Measurements from ENCODE around the gene CYTH4.

Gene CYTH4

DNA sequence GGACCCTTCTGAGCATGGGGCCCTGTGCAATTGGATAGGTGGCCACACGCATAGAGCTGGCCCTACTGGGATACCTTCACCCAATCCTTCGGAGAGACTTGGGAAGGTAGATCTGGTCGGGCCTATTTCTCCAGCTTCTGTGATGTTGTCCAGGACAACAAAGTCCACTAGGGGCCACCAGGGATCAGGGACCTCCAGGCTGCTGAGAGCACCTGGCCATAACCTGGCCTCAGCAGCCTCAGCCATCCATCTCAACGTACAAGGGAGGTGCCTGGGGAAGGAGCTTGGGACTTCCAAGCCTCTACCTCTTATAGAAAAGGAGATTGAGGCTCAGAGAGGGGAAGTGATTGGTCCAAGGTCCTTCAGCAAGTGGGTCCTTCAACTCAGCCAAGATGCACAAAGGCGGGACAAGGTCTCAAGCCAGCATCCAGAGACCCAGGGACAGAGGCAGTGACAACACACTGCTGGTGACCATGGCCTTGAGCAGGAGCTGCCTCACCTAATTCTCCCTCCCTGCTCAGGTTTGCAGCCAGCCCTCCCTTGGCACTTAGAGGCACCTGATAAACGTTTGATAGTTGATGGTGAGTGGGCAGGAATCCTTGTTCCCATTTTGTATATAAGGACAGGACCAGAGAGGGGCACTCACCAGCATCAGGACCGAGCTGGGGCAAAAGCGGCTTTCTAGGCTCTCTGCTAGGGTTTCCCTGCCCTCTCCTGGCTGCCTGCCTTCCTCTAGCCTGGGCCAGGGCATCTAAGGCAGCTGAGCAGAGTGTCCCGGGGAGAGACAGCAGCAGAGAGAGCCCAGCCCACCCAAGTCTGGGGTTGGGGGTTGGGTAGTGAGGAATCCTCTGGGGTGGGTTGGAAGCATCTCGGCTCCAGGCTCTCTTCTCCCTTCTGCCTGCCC lies 42.7 kb upstream of the CYTH4 start:
- H3K4me3 ChIP-seq = no peak overlapping the region
- H3K36me3 ChIP-seq (ENCODE audit: insufficient read depth, low read length) = no peaks in the 10 kb centered on the region
- no peak overlapping the region for H3K9ac ChIP-seq (ENCODE audit: insufficient read length)
- no peaks in the 10 kb centered on the region for H3K9me3 ChIP-seq (ENCODE audit: low read depth, low read length)
- no peak for DNase-seq (ENCODE audit: low read depth, low spot score)
- H3K27ac ChIP-seq = no peak overlapping the region
- TF ChIP-seq FOXP2 (optimal IDR thresholded peaks at IDR 0.05; ENCODE audit: control extremely low read depth, extremely low read length, insufficient read depth) = no peak
- no peak for TF ChIP-seq POLR2AphosphoS5 (IDR thresholded peaks at IDR 0.05; ENCODE audit: borderline replicate concordance, low read depth, low read length)
- no peak for TF ChIP-seq EZH2 (IDR thresholded peaks at IDR 0.05)

- TF ChIP-seq FOXP2 (optimal IDR thresholded peaks at IDR 0.05; ENCODE audit: control extremely low read depth, extremely low read length, insufficient read depth) = no peak
- TF ChIP-seq POLR2AphosphoS5 (IDR thresholded peaks at IDR 0.05; ENCODE audit: borderline replicate concordance, low read depth, low read length) = no peak
- no peak for TF ChIP-seq EZH2 (IDR thresholded peaks at IDR 0.05)
- no peak for DNase-seq (ENCODE audit: low read depth, low spot score)
- Histone ChIP-seq H3K9me3 (ENCODE audit: low read depth, low read length) (no peaks in the 10 kb centered on the region), H3K36me3 (ENCODE audit: insufficient read depth, low read length) (no peaks in the 10 kb centered on the region), H3K9ac (ENCODE audit: insufficient read length) (no peak overlapping the region), H3K4me3 (no peak overlapping the region), H3K27ac (no peak overlapping the region)
These were observed 41.9 kb upstream of the CYTH4 start for GRCh38 chr22:37240240-37240940.

DNA sequence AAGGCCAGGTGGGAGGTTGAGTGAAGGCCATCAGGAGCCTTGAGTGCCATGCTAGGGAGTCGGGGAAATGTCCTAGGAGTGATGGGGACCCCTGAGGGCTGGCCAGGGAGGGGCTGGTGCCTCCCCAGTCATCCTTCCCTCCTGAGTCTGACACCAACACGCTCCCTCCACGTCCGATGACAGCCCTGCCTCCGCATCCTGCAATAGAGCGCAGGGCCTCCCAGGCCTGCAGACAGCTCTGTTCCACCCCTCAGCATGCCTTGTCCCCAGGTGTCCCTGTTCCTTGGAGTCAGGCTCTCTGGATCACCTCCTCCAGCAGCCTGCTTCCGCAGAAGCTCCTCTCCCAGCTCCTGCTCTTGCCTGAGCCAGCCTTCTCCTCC lies 41.4 kb upstream of the CYTH4 start:
- no peak overlapping the region for H3K27ac ChIP-seq
- DNase-seq (ENCODE audit: low read depth, low spot score) = no peak
- H3K36me3 ChIP-seq (ENCODE audit: insufficient read depth, low read length) = no peaks in the 10 kb centered on the region
- H3K9me3 ChIP-seq (ENCODE audit: low read depth, low read length) = no peaks in the 10 kb centered on the region
- no peak overlapping the region for H3K9ac ChIP-seq (ENCODE audit: insufficient read length)
- no peak for TF ChIP-seq EZH2 (IDR thresholded peaks at IDR 0.05)
- no peak for TF ChIP-seq FOXP2 (optimal IDR thresholded peaks at IDR 0.05; ENCODE audit: control extremely low read depth, extremely low read length, insufficient read depth)
- no peak for TF ChIP-seq POLR2AphosphoS5 (IDR thresholded peaks at IDR 0.05; ENCODE audit: borderline replicate concordance, low read depth, low read length)
- no peak overlapping the region for H3K4me3 ChIP-seq

DNA sequence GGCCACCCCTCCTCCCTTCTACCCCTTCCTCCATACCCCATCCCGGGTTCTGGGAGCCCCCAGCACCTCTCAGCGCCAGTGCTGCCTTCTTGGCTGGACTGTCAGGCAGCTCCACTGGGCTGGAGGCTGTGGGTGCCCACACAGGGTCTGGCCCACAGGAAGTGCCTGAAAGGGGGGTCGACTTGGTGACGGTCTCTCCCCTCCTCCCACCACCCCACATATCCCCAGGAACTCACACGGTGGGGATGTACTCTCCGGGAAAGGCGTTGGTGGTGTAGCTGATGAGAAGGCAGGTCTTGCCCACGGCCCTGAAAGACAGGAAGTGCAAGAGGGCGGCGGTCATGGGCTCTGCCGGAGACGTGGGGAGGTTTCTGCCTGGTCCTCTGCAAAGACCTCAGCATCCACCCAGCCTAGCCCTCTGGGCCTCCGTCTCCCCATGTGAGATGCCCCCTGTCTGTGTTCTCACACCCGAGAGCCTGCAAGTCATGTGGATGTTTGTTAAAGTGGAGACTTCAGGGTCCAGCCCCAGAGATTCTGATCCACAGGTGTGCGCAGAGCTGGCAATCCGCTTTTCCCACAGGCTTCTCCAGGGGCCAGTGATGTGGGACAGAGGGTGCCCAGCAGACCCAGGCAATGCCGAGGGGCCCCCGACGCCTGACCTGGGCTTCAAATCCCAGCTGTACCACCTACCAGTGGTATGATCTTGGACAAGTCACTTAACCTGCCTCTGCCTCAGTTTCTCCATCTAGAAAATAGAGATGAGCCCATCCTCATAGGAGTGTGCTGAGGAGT lies 40.8 kb upstream of the CYTH4 start:
- Histone ChIP-seq H3K27ac (no peak overlapping the region), H3K9ac (ENCODE audit: insufficient read length) (no peak overlapping the region), H3K36me3 (ENCODE audit: insufficient read depth, low read length) (no peaks in the 10 kb centered on the region), H3K9me3 (ENCODE audit: low read depth, low read length) (no peaks in the 10 kb centered on the region), H3K4me3 (no peak overlapping the region)
- TF ChIP-seq POLR2AphosphoS5 (IDR thresholded peaks at IDR 0.05; ENCODE audit: borderline replicate concordance, low read depth, low read length) (no peak), FOXP2 (optimal IDR thresholded peaks at IDR 0.05; ENCODE audit: control extremely low read depth, extremely low read length, insufficient read depth) (no peak), EZH2 (IDR thresholded peaks at IDR 0.05) (no peak)
- DNase-seq (ENCODE audit: low read depth, low spot score) = no peak

- no peak overlapping the region for H3K4me3 ChIP-seq
- no peak overlapping the region for H3K27ac ChIP-seq
- no peak overlapping the region for H3K9ac ChIP-seq (ENCODE audit: insufficient read length)
- no peak for DNase-seq (ENCODE audit: low read depth, low spot score)
- H3K36me3 ChIP-seq (ENCODE audit: insufficient read depth, low read length) = no peaks in the 10 kb centered on the region
- H3K9me3 ChIP-seq (ENCODE audit: low read depth, low read length) = no peaks in the 10 kb centered on the region
- no peak for TF ChIP-seq EZH2 (IDR thresholded peaks at IDR 0.05)
- no peak for TF ChIP-seq FOXP2 (optimal IDR thresholded peaks at IDR 0.05; ENCODE audit: control extremely low read depth, extremely low read length, insufficient read depth)
- TF ChIP-seq POLR2AphosphoS5 (IDR thresholded peaks at IDR 0.05; ENCODE audit: borderline replicate concordance, low read depth, low read length) = no peak
These were observed 39.9 kb upstream of the CYTH4 start for GRCh38 chr22:37242395-37242918.

DNA sequence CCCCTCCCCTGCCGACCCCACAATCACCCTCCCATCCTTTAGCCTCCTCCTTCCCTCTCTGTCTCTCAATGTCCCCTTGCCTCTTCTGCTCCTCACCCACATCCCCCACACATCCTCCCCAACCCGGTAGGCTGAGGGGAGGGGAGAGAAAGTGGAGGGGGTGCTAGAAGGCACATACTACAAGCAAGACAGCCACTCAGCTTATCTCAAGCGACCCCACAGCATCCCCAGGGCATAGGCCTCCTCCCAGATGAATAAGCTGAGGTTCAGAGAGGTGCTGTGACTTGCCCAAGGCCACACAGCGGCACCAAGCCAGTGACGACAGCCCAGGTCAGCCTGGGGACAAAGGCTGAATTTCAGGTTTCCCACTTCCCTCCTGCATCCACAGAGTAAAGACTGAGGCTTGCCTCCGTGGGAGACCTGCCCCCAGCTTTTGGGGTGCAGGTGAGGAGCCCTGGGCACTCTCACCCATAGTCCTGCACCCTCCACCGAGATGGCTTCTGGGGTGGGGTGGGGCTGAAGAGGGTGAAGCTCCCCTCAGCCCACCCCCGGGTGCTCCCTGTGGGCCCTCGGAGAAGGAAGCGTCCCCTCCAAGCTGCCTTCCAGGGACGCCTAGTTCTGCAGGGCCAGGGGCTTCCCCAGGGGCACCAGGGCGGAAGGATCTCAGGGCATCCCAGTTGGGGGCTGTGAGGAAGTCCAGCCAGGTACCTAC lies 38.8 kb upstream of the CYTH4 start:
- H3K9me3 ChIP-seq (ENCODE audit: low read depth, low read length) = no peaks in the 10 kb centered on the region
- H3K4me3 ChIP-seq = peak overlapping the region; percentile 66
- no peak overlapping the region for H3K27ac ChIP-seq
- DNase-seq (ENCODE audit: low read depth, low spot score) = no peak
- TF ChIP-seq EZH2 (IDR thresholded peaks at IDR 0.05) (no peak), FOXP2 (optimal IDR thresholded peaks at IDR 0.05; ENCODE audit: control extremely low read depth, extremely low read length, insufficient read depth) (no peak), POLR2AphosphoS5 (IDR thresholded peaks at IDR 0.05; ENCODE audit: borderline replicate concordance, low read depth, low read length) (no peak)
- peak overlapping the region; percentile 15 for H3K9ac ChIP-seq (ENCODE audit: insufficient read length)
- no peaks in the 10 kb centered on the region for H3K36me3 ChIP-seq (ENCODE audit: insufficient read depth, low read length)

DNA sequence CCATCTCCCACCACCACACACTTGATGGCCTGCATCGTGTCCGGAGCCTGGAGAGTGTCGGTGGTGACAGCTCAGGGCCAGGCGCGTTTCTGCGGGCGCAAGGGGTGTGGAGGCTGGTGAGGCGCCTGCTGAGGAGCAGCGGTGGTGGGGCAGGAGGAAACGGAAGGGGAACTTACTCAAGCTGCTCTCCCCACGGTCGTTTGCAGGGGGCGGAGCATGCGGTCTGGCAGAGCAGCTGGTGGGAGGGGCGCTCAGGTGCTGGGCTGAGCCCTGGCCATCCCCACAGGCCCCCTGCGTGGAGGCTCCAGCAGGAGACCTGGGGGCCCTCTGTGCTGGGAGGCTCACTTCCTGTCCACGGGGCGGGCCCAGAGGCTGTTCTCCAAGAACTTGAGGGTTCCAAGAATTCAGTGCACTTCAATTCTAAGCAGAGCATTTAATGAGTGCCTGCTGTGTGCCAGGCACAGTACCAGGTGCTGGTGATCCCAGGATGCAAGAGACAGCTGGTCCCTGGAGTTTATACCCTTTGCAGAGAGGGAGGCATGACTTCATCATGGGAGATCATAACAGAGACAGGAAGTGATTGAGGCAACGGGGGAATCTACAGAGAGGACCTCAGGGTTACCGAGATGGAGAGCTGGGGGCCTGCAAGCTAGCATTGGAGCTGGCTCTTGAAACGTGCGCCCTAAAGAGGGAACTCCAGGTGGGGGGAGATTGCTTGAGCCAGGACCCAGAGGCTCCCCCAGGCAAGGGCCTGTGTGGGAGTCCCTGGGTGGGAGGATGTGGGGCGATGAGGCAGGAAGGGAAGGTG lies 38.0 kb upstream of the CYTH4 start, which contains the start of gene RAC2:
Gene RAC2 (minus strand): TSS at position 156 of the 808 bp plus-strand sequence. CDS start 121 bp downstream, at position 35.
- Histone ChIP-seq H3K9me3 (ENCODE audit: low read depth, low read length) (no peaks in the 10 kb centered on the region), H3K4me3 (peak within 1 kb of the TSS; percentile 66), H3K27ac (no peak within 1 kb of the TSS), H3K9ac (ENCODE audit: insufficient read length) (peak within 1 kb of the TSS; percentile 15), H3K36me3 (ENCODE audit: insufficient read depth, low read length) (no peaks in the 10 kb centered on the region)
- no peak for DNase-seq (ENCODE audit: low read depth, low spot score)
- TF ChIP-seq FOXP2 (optimal IDR thresholded peaks at IDR 0.05; ENCODE audit: control extremely low read depth, extremely low read length, insufficient read depth) (no peak), EZH2 (IDR thresholded peaks at IDR 0.05) (no peak), POLR2AphosphoS5 (IDR thresholded peaks at IDR 0.05; ENCODE audit: borderline replicate concordance, low read depth, low read length) (no peak)
